ENCODE results near the gene CNNM3. TPM values are rescaled to one million over a fixed set of nuclear protein-coding genes. Genes with fewer than 3 reads are reported as not detected.
A peak's percentile ranks its signal among the peaks of the same experiment; 100 is the strongest.

The CNNM3 gene
- total RNA-seq, 4 donors from 2014 or later = 29.8 to 108 (median 44.8) TPM

- H3K4me3 ChIP-seq = peak overlapping the region in 2 of 4 donors; percentile 84 to 86
- DNase-seq = peak in 2 of 3 donors; percentile 83 to 90
- TF ChIP-seq CTCF (IDR thresholded peaks at IDR 0.05) (peak in 2 of 6 experiments; percentile 3 to 8), POLR2A (IDR thresholded peaks at IDR 0.05) (peak; percentile 15 to 74)
- no peaks in the 10 kb centered on the region for H3K27me3 ChIP-seq
- H3K4me1 ChIP-seq = peaks cover 8 to 68% (median 32%) of the 10 kb centered on the region in 4 donors
- H3K27ac ChIP-seq = peak overlapping the region in 2 of 4 donors; percentile 47 to 66
- peaks cover 0 to 14% (median 0%) of the 10 kb centered on the region in 3 donors for H3K36me3 ChIP-seq
- H3K9me3 ChIP-seq = no peaks in the 10 kb centered on the region
These were observed 3.2 kb downstream of the CNNM3 start for GRCh38 chr2:96819128-96819875.

GRCh38 chr2:96819876-96820511 is 3.9 kb downstream of the CNNM3 start:
- Histone ChIP-seq H3K9me3 (no peaks in the 10 kb centered on the region), H3K27ac (peak overlapping the region in 2 of 4 donors; percentile 26 to 66), H3K27me3 (no peaks in the 10 kb centered on the region), H3K36me3 (peaks cover 0 to 21% (median 0%) of the 10 kb centered on the region in 3 donors), H3K4me3 (peak overlapping the region in 2 of 4 donors; percentile 2 to 15), H3K4me1 (peaks cover 8 to 66% (median 31%) of the 10 kb centered on the region in 4 donors)
- no peak for TF ChIP-seq CTCF (IDR thresholded peaks at IDR 0.05)
- no peak for TF ChIP-seq POLR2A (IDR thresholded peaks at IDR 0.05)
- no peak for DNase-seq

- Histone ChIP-seq H3K4me1 (peaks cover 8 to 62% (median 29%) of the 10 kb centered on the region in 4 donors), H3K27me3 (no peaks in the 10 kb centered on the region), H3K9me3 (no peaks in the 10 kb centered on the region), H3K4me3 (no peak overlapping the region), H3K36me3 (peaks cover 0 to 33% (median 0%) of the 10 kb centered on the region in 3 donors), H3K27ac (peak overlapping the region in 2 of 4 donors; percentile 28 to 42)
- TF ChIP-seq CTCF (IDR thresholded peaks at IDR 0.05) (no peak), POLR2A (IDR thresholded peaks at IDR 0.05) (no peak)
- DNase-seq = no peak
These were observed 5.1 kb downstream of the CNNM3 start for GRCh38 chr2:96821113-96821675.

- Histone ChIP-seq H3K36me3 (peaks cover 0 to 49% (median 0%) of the 10 kb centered on the region in 3 donors), H3K27ac (no peak overlapping the region), H3K4me1 (peaks cover 8 to 54% (median 21%) of the 10 kb centered on the region in 4 donors), H3K9me3 (no peaks in the 10 kb centered on the region), H3K4me3 (no peak overlapping the region), H3K27me3 (no peaks in the 10 kb centered on the region)
- DNase-seq = no peak
- no peak for TF ChIP-seq CTCF (IDR thresholded peaks at IDR 0.05)
- TF ChIP-seq POLR2A (IDR thresholded peaks at IDR 0.05) = no peak
These were observed 6.7 kb downstream of the CNNM3 start for GRCh38 chr2:96822786-96823185.

GRCh38 chr2:96823198-96823597 is 7.1 kb downstream of the CNNM3 start:
- H3K4me1 ChIP-seq = peaks cover 8 to 50% (median 18%) of the 10 kb centered on the region in 4 donors
- H3K4me3 ChIP-seq = no peak overlapping the region
- peaks cover 0 to 53% (median 0%) of the 10 kb centered on the region in 3 donors for H3K36me3 ChIP-seq
- no peak for TF ChIP-seq CTCF (IDR thresholded peaks at IDR 0.05)
- no peak overlapping the region for H3K27ac ChIP-seq
- no peak for DNase-seq
- H3K9me3 ChIP-seq = no peaks in the 10 kb centered on the region
- no peaks in the 10 kb centered on the region for H3K27me3 ChIP-seq
